HepG2 (cell line): ENCODE results near the gene ABCB6. TPM values are rescaled to one million over a fixed set of nuclear protein-coding genes. Genes with fewer than 3 reads are reported as not detected.

Experiments
- ASH2L ChIP-seq: fragments of 300-600, 200-600 bp; sonication (generic); IDR thresholded peaks from 2 replicates; pipeline ENCODE4 v1.7.0; 2017; ENCODE audit warnings: low read depth, mild to moderate bottlenecking, moderate library complexity, mixed read lengths, low read length; ENCODE audit not compliant: insufficient read length
- CHD2 ChIP-seq: IDR thresholded peaks from 2 replicates; pipeline ENCODE4 v1.6.1; 2011; ENCODE audit warnings: low read depth, low read length, improper control_type of control experiment
- EHMT2 ChIP-seq: fragments of 200-600 bp; sonication (generic); IDR thresholded peaks from 2 replicates; pipeline ENCODE4 v1.7.0; 2017; ENCODE audit warnings: antibody characterized with exemption, low read depth, low read length, borderline replicate concordance
- GATAD1 ChIP-seq: IDR thresholded peaks from 2 replicates; pipeline ENCODE4 v1.6.1; 2016; ENCODE audit warnings: missing genetic modification reagents, missing compliant biosample characterization
- NCOR1 ChIP-seq: fragments of 200-600 bp; sonication (generic); IDR thresholded peaks from 2 replicates; pipeline ENCODE4 v1.7.0; 2017; ENCODE audit warnings: antibody characterized with exemption, low read length, borderline replicate concordance
- NONO ChIP-seq, 2 experiments: fragments of 450-650 bp in 1 of 2; sonication (generic) in 1 of 2; formaldehyde crosslinking in 1 of 2; IDR thresholded peaks in 1 of 2; conservative IDR thresholded peaks in 1 of 2; 2 replicates each; pipeline versions ENCODE4 v1.6.1 to v1.8.0; 2017 to 2022; ENCODE audit warnings: mild to moderate bottlenecking in 1 of 2, missing genetic modification reagents in 1 of 2, moderate library complexity in 1 of 2
- NR2F6 ChIP-seq, 2 experiments: IDR thresholded peaks; 2 replicates each; pipeline ENCODE4 v1.6.1; 2016; ENCODE audit warnings: antibody characterized with exemption in 1 of 2, mild to moderate bottlenecking in 1 of 2
- NR3C1 ChIP-seq: sonication (generic); formaldehyde crosslinking; IDR thresholded peaks from 2 replicates; pipeline ENCODE4 v1.4.0; 2020; ENCODE audit warnings: missing genetic modification reagents
- PAF1 ChIP-seq: IDR thresholded peaks from 2 replicates; pipeline ENCODE4 v1.6.1; 2016; ENCODE audit warnings: missing genetic modification reagents, missing compliant biosample characterization
- PCBP1 ChIP-seq: fragments of 200-400 bp; formaldehyde crosslinking; IDR thresholded peaks from 2 replicates; pipeline ENCODE4 v1.6.1; 2017; ENCODE audit warnings: mild to moderate bottlenecking, low read depth, low read length, borderline replicate concordance
- RAD21 ChIP-seq: fragments of 450-650 bp; formaldehyde crosslinking; IDR thresholded peaks from 2 replicates; pipeline ENCODE4 v1.5.0; 2020; ENCODE audit warnings: mild to moderate bottlenecking
- SMYD3 ChIP-seq: sonication (generic); formaldehyde crosslinking; IDR thresholded peaks from 2 replicates; pipeline ENCODE4 v1.8.1; 2023; ENCODE audit warnings: mild to moderate bottlenecking, missing genetic modification reagents
- SRSF1 ChIP-seq: fragments of 200-400 bp; formaldehyde crosslinking; optimal IDR thresholded peaks from 2 replicates; pipeline ENCODE3; 2017; ENCODE audit warnings: mild to moderate bottlenecking, low read depth, low read length, moderate library complexity
- TAF1 ChIP-seq: sonication (generic); formaldehyde crosslinking; IDR thresholded peaks from 2 replicates; pipeline ENCODE4 v1.4.0; 2020; ENCODE audit warnings: missing genetic modification reagents
- ZBTB7B ChIP-seq: sonication (generic); formaldehyde crosslinking; IDR thresholded peaks from 2 replicates; pipeline ENCODE4 v1.4.0; 2020; ENCODE audit warnings: missing genetic modification reagents
- ZFP36 ChIP-seq: fragments of 150-350 bp; IDR thresholded peaks from 2 replicates; pipeline ENCODE4 v1.6.1; 2018; ENCODE audit warnings: borderline replicate concordance, low read length, low read depth; ENCODE audit not compliant: partially characterized antibody
- ZHX1 ChIP-seq: sonication (generic); formaldehyde crosslinking; IDR thresholded peaks from 2 replicates; pipeline ENCODE4 v1.8.1; 2022; ENCODE audit warnings: low read depth, mild to moderate bottlenecking, missing genetic modification reagents
- ZMAT3 ChIP-seq: sonication (generic); formaldehyde crosslinking; conservative IDR thresholded peaks from 2 replicates; pipeline ENCODE4 v1.7.0; 2021; ENCODE audit warnings: missing genetic modification reagents
- ZNF282 ChIP-seq: fragments of 450-650 bp; IDR thresholded peaks from 2 replicates; pipeline ENCODE4 v1.6.1; 2018; ENCODE audit not compliant: partially characterized antibody
- ZNF292 ChIP-seq: sonication (generic); formaldehyde crosslinking; IDR thresholded peaks from 2 replicates; pipeline ENCODE4 v1.8.1; 2022; ENCODE audit warnings: mild to moderate bottlenecking, low read depth, missing genetic modification reagents, borderline replicate concordance
- ZNF432 ChIP-seq: sonication (generic); formaldehyde crosslinking; IDR thresholded peaks from 2 replicates; pipeline ENCODE4 v1.5.0; 2020; ENCODE audit warnings: missing genetic modification reagents, mild to moderate bottlenecking, borderline replicate concordance
- ZNF563 ChIP-seq: sonication (generic); formaldehyde crosslinking; IDR thresholded peaks from 2 replicates; pipeline ENCODE4 v1.8.0; 2022; ENCODE audit warnings: mild to moderate bottlenecking, moderate library complexity, missing genetic modification reagents
- polyA plus RNA-seq, 8 experiments: library from polyadenylated mRNA; depleted of rRNA in 3 of 8; stranded (reverse) in 7 of 8; unstranded in 1 of 8; fragments of >200 nt; fragmentation: Illumina TruSeq in 4 of 8; extraction: Trizol in 4 of 8; gene quantifications; 2 replicates each; pipeline versions ENCODE4 v1.2.1 to v1.2.3, GENCODE V29; 2011 to 2016; ENCODE audit warnings: low read depth in 4 of 8, missing spikeins in 1 of 8, mixed read lengths in 1 of 8; ENCODE audit not compliant: insufficient read depth in 1 of 8
- total RNA-seq, 5 experiments: library from RNA; depleted of rRNA; stranded (reverse); fragments of >200 nt; fragmentation: Illumina TruSeq; extraction: Trizol; gene quantifications; 2 replicates each; pipeline ENCODE4 v1.2.3, GENCODE V29; 2016; ENCODE audit warnings: low read depth in 1 of 5
- TF ChIP-seq, protein P1 (sequence below): sonication (generic); formaldehyde crosslinking; IDR thresholded peaks from 2 replicates; pipeline ENCODE4 v1.5.0; 2020; ENCODE audit warnings: mild to moderate bottlenecking, missing genetic modification reagents

ABCB6 gene
- total and polyA plus RNA-seq, 2 of the 13 experiments (the other 11 are each of a cell fraction or from before 2014, with no cell fraction given) = 91.1 to 137 TPM

DNA sequence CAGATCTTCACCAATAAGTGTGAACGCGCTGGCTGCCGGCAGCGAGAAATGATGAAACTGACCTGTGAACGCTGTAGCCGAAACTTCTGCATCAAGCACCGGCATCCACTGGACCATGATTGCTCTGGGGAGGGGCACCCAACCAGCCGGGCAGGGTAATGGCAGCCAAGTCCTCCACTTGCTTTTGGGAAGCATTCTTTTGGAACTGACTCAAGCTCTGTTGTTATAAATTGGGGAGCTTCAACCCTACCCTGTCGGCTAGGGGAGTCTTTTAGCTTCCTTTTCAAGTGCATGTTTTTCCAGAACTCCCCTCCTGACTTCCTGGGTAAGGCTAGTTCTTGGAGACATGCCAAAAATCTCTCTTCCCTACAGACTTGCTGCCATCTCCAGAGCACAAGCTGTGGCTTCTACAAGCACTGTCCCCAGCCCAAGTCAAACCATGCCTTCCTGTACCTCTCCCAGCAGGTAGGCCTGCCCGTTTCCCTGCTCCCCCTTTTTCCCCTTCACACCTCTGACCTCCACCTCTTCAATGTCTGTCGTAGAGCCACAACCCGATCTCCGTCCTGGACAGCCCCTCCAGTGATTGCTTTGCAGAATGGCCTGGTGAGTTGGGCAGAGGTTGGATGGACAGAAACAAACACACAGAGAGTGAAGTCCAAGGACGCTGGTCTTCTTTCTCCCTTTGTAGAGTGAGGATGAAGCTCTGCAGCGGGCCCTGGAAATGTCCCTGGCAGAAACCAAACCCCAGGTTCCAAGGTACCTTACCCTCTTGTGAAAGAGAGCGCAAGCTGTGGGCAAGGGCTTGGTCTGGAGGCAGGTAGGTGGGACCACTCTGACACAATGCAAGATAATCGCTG lies 10.6 kb downstream of the ABCB6 start (continued):
- TF ChIP-seq ZNF292 (CRISPR knock-in tag) = 0 out of 2 replicates have a peak, but pooled peaks have one; percentile 26
- TF ChIP-seq TAF1 (CRISPR knock-in tag) = peak; percentile 49
- TF ChIP-seq ZFP36 = no peak
- TF ChIP-seq ZMAT3 (CRISPR knock-in tag) = no peak; the same call in 1 of the 2 replicates
- TF ChIP-seq RAD21 (CRISPR knock-in tag) = no peak; the same call in 1 of the 2 replicates
- TF ChIP-seq SMYD3 (CRISPR knock-in tag) = no peak; the same call in 1 of the 2 replicates
- TF ChIP-seq ZNF432 (CRISPR knock-in tag) = no peak
- TF ChIP-seq GATAD1 (CRISPR knock-in tag) = peak; percentile 56; the same call in 1 of the 2 replicates
- TF ChIP-seq NCOR1 = peak; percentile 94
- TF ChIP-seq PAF1 (CRISPR knock-in tag) = peak; percentile 81; the same call in 1 of the 2 replicates
- TF ChIP-seq NR2F6 (IDR thresholded peaks at IDR 0.05) = peak; percentile 76
- peak; percentile 86; the same call in 1 of the 2 replicates for TF ChIP-seq NR2F6 (CRISPR knock-in tag; IDR thresholded peaks at IDR 0.05)
- TF ChIP-seq CHD2 = no peak
- no peak for TF ChIP-seq ZNF282
- TF ChIP-seq ZNF563 = no peak
- TF ChIP-seq PCBP1 = no peak
- peak; percentile 74; the same call in 1 of the 2 replicates for TF ChIP-seq EHMT2
- peak; percentile 87 for TF ChIP-seq ZBTB7B (CRISPR knock-in tag)
- no peak for TF ChIP-seq NR3C1
- TF ChIP-seq SRSF1 = peak; percentile 23
- no peak for TF ChIP-seq NONO (IDR thresholded peaks at IDR 0.05)
- TF ChIP-seq NONO (CRISPR knock-in tag; conservative IDR thresholded peaks at IDR 0.05) = peak; percentile 95
- no peak; the same call in 1 of the 2 replicates for TF ChIP-seq ZHX1 (CRISPR knock-in tag)
- peak; percentile 95 for TF ChIP-seq ASH2L
- TF ChIP-seq, protein P1, sequence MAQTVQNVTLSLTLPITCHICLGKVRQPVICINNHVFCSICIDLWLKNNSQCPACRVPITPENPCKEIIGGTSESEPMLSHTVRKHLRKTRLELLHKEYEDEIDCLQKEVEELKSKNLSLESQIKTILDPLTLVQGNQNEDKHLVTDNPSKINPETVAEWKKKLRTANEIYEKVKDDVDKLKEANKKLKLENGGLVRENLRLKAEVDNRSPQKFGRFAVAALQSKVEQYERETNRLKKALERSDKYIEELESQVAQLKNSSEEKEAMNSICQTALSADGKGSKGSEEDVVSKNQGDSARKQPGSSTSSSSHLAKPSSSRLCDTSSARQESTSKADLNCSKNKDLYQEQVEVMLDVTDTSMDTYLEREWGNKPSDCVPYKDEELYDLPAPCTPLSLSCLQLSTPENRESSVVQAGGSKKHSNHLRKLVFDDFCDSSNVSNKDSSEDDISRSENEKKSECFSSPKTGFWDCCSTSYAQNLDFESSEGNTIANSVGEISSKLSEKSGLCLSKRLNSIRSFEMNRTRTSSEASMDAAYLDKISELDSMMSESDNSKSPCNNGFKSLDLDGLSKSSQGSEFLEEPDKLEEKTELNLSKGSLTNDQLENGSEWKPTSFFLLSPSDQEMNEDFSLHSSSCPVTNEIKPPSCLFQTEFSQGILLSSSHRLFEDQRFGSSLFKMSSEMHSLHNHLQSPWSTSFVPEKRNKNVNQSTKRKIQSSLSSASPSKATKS = no peak
